Measurements from ENCODE around the gene NDUFS7.

Gene NDUFS7

DNA sequence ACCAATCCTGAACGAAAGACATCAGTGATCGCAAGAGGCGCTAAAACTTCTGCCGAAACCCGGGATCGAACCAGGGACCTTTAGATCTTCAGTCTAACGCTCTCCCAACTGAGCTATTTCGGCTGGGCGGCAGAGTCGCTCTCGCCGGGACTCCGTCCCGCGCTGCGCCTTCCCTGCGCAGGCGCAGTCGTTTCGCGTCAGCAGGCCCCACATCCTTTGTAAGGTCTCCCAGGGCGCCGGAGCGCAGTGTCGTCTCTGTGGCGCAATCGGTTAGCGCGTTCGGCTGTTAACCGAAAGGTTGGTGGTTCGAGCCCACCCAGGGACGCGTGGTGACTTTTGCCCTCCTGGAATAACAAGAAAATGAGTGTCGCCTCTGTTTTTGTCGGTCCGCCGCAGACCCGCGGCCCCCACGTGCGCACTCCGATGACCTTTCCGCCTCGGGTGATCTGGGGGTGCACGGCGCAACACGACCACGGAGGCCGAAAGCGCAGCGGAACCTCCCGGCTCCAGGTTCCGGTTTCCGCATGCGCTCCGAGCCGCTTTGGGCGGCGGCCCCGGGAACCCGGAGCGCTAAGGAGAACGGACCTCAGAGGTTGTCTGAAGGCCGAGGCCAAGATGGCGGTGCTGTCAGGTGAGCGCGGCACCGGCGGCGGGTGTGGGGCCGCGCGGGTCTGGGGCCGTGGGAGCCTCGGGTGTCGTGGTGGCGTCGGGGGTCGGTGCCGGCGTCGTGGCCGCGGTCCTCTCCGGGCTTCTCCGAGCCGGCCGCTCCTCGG, at the start of gene NDUFS7:
Gene NDUFS7, plus strand, starts transcription at position 596 of the 773 bp plus-strand sequence. Its CDS starts 20 bp downstream, at position 616.
- DNase-seq (ENCODE audit: low read depth in 4 of 4, low spot score in 1 of 4): peak; percentile 81 to 98 (median 86)

DNA sequence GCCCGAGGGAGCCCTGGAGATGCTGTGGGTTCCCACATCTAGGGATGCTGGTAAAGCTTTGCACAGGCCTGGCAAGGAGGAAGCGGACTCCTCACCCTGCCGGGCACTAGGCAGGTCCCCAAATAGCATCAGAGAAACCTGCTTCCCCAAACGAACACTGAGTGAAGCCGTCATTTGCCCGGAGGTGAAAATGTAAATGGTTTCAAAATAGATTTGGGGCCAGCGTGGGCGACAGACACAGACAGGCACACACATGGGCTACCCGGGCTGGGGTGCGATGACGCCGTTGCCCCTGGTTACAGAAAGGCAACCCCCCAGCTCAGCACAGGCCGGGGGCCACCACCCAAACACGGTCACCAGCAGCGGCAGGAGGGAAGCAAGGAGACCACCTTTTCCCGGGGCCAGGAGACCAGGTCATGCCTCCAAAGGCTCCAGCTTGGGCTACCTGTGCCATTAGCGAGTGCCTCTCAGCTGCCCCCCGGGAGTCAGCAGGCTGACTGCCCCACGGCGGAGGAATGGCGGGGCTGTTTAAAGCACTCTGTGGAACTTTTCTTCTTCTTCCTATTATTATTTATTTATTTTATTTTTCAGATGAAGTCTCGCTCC, 47.5 kb upstream of the NDUFS7 start:
- no peak for DNase-seq (ENCODE audit: low read depth in 4 of 4, low spot score in 1 of 4)

GRCh38 chr19:1340681-1341469, 42.8 kb upstream of the NDUFS7 start:
- DNase-seq (ENCODE audit: low read depth in 4 of 4, low spot score in 1 of 4): no peak

DNA sequence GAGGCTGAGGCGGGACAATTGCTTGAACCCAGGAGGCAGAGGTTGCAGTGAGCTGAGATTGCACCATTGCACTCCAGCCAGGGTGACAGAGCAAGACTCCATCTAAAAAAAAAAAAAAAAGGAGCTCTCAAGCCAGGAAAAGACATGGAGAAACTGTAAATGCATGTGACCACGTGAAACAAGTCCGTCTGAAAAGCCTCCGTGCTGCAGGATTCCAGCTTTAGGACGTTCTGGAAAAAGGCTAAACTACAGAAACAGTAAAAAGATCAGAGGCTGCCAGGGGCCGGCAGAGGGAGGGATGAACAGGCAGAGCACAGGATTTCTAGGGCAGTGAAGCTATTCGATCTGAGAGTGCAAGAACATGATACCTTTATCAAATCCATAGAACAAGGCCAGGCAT, 40.7 kb upstream of the NDUFS7 start:
- DNase-seq (ENCODE audit: low read depth in 4 of 4, low spot score in 1 of 4): no peak

DNA sequence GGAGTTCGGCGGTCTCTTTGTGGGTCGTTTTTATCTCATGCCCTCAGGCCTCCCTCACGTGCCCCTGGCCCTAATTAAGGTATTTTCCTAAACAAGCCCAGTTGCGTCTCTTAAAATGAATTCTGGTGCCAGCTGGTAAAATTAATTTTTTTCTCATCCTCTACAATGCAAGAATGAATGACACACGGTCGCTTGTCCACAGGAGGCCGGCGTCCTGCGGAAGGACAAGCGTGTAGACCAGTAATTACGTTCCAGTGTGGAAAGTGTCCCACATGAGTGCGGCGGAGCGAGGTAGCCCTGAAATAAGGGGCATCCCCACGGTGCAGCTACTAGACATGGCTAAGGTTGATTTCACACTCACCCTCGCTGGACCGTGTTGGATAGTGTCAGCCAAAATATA, 34.5 kb upstream of the NDUFS7 start:
- no peak for DNase-seq (ENCODE audit: low read depth in 4 of 4, low spot score in 1 of 4)

GRCh38 chr19:1350867-1351266, 32.8 kb upstream of the NDUFS7 start:
- DNase-seq (ENCODE audit: low read depth in 4 of 4, low spot score in 1 of 4): no peak

- DNase-seq (ENCODE audit: low read depth in 4 of 4, low spot score in 1 of 4): no peak
Observed at GRCh38 chr19:1351381-1351851, 32.3 kb upstream of the NDUFS7 start.

GRCh38 chr19:1353144-1353543, 30.6 kb upstream of the NDUFS7 start:
- no peak for DNase-seq (ENCODE audit: low read depth in 4 of 4, low spot score in 1 of 4)

GRCh38 chr19:1354970-1355567, 28.6 kb upstream of the NDUFS7 start:
- DNase-seq (ENCODE audit: low read depth in 4 of 4, low spot score in 1 of 4): peak in 1 of 4 experiments; percentile 14

DNA sequence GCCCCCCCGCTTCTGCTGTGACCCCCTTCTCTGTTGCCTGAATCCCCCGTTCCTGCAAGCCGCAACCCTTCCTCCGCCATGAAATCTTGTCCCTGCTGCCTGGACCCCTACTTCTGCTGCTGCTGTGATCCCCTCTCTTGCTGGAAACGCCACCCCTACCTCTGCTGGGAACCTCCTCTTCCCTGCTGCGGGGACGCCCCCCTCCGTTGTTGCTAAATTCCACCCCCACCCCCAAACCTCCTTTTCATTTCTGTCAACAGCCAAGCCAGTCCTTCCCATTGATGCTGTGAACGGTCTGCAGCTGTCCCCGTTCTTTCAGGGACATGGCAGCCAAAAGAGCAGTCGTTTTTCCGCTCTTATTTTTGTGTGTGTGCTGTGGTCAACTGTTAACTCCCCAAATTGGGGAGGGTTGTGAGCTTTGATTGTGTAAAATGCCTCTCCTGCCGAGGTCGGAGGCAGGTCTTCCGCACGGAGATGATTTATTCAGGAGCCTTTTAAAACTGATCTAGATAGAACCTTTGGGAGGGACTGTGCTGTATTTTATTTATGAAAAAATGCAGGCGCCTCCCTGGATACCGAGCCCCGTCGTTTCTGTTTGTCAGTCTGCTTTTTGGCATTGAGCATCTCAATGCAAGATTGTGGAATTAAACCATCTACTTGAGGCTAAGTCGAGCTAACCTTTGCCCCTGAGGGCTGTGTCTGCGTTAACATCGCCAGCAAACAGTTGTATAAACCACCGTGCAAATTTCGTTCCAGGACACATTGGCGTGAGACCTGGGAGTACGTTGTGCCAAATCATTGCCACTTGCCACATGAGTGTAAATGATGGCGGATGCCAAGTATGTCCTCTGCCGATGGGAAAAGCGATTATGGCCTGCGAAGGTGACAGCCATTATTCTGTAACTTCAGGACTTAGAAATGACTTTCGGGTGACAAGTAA, 27.9 kb upstream of the NDUFS7 start:
- no peak for DNase-seq (ENCODE audit: low read depth in 4 of 4, low spot score in 1 of 4)

GRCh38 chr19:1356508-1356865, 27.2 kb upstream of the NDUFS7 start:
- DNase-seq (ENCODE audit: low read depth in 4 of 4, low spot score in 1 of 4): no peak

DNA sequence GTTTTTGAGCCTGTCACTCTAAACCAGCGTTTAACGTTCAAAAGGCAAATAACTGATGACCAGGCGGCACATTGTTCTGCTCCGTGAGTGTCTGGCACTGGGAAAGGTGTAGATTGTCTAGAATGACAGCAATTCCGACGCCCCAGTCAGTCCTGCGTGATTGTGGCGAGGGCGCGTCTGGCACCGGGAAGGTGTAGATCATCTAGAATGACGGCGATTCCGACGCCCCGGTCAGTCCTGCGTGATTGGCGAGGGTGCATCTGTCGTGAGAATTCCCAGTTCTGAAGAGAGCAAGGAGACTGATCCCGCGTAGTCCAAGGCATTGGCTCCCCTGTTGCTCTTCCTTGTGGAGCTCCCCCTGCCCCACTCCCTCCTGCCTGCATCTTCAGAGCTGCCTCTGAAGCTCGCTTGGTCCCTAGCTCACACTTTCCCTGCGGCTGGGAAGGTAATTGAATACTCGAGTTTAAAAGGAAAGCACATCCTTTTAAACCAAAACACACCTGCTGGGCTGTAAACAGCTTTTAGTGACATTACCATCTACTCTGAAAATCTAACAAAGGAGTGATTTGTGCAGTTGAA, 26.1 kb upstream of the NDUFS7 start:
- no peak for DNase-seq (ENCODE audit: low read depth in 4 of 4, low spot score in 1 of 4)

DNA sequence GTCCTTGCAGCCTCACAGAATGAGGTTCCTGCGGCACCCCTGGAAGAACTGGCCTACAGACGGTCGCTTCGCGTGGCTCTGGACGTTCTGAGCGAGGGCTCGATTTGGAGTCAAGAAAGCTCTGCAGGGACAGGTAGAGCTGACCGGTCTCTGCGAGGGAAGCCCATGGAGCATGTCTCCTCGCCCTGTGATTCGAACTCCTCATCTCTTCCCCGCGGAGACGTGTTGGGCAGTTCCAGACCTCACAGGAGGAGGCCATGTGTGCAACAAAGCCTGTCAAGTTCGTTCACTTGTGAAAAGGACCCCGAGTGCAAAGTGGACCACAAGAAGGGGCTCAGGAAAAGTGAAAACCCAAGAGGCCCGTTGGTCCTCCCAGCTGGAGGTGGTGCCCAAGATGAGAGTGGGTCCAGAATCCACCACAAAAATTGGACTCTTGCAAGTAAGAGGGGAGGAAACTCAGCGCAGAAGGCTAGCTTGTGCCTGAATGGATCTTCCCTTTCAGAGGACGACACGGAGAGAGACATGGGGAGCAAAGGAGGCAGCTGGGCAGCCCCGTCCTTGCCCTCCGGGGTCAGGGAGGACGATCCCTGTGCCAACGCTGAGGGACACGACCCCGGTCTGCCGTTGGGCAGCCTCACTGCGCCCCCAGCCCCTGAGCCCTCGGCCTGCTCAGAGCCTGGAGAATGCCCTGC, 23.4 kb upstream of the NDUFS7 start:
- no peak for DNase-seq (ENCODE audit: low read depth in 4 of 4, low spot score in 1 of 4)

DNA sequence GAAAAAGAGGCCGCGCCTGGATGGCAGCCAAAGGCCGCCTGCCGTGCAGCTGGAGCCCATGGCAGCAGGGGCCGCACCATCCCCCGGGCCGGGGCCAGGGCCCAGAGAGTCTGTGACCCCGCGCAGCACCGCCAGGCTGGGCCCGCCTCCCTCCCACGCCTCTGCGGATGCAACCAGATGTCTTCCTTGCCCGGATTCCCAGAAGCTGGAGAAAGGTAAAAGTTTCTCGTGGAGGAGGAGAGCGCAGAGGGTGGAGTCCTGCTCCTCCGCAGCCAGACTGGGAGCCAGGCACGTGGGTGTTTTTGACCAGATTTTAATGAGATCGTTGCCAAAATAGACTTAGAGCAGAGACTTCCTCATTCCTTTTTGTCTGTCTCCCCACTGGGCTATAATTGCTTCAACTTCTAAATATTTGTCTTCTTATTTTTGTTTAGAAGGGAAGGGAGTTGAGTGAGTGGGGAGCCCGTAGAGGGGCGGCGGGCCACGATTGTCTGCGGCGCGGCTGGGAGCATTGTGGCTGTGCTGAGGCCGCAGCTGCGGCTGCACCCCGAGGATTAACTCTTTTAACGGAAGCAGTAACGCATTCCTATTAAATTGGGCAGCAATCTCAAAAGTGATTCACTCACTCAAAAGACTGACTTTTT, 22.8 kb upstream of the NDUFS7 start:
- DNase-seq (ENCODE audit: low read depth in 4 of 4, low spot score in 1 of 4): no peak

DNA sequence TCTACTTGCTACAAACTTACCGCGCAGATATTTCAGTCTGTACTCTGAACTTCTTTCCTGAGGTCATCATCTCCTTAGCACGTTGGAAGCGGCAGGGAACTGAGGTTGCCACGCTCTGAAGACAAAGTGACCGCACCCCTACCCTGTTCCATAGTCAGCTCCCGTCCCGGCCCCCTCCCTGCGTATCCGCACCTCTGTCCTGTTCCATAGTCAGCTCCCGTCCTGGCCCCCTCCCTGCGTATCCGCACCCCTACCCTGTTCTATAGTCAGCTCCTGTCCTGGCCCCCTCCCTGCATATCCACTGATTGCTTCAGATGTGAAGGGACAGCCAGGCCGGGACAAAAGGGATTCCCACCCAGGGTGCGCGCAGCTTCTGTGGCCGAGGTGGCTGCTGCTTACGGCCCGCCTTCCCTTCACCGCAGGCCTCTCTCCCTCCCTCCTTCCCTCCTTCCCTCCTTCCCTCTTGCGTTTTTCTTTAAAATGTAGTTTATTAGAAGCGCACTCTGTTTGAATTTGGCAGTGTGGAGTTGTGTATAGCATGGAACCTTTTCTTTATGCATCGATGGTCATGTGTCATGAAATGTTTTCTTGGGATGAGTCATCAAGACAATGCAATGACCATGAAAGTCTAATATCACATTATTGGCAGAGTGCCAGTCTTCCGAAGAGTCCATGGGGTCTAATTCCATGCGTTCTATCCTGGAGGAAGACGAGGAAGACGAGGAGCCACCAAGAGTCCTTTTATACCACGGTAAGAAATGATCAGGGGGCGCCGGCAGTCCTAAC, 21.9 kb upstream of the NDUFS7 start:
- no peak for DNase-seq (ENCODE audit: low read depth in 4 of 4, low spot score in 1 of 4)

DNA sequence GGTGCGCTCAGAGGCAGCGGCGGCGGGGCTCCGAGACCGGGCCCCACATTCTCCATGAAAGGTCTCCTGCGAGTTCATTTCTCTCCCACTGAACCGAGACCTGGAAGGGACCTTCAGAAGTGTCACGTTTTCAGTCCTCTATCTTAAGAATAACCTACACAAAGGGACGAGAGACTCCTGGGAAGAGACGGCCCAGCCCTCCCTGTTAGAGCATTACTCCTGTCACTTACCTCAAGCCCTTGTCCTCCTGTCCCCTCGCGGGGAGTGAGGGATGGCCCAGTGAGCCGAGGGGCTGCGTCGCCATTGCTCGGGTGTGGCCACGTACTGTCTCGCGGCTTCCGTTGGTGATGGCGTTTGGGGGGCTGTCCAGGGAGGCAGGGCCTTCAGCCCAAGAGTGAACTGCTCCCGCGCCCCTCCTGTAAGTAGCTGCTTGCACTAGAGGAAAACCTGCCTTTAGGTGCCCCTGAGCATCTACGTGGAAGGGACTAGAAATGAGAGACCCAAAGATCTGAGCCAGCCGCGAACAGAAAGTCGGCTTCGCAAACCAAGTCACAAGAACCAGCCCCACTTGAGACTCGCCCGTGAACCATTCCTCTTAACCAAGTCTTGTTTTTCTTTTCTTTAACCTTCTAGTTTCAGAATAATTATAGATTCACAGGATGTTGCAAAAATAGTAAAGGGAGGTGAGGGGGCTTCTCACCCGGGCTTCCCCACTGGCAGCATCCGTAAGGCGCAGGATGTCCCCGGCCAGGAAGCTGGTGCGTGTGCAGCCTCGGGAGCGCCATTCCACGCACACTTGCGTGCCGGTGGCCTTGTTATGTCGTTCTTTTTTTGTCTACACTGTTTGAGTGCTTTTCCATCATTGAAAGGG, 21.1 kb upstream of the NDUFS7 start:
- no peak for DNase-seq (ENCODE audit: low read depth in 4 of 4, low spot score in 1 of 4)

DNA sequence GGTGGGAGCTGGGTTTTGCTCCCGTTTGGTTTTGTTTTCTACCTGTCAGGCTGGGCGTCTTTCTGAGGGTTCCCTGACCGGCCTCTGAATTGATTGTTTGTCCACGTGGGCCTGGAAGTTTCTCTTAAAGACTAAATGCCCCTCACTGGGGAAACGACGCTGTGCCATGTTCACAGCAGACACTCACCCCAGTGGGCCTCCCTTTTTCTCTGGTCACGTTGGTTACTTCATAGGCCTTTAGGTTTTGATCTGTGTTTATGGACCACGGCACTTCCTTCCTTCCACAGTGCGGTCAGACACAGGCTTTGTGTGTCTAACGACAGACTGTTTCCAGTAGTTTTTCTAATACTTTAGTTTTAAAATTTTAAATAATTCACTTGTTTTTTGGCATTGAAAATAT, 20.1 kb upstream of the NDUFS7 start:
- no peak for DNase-seq (ENCODE audit: low read depth in 4 of 4, low spot score in 1 of 4)

Data from stimulated activated CD4-positive, alpha-beta T cell treated with anti-CD3 and anti-CD28 coated beads, Interleukin-1b, Interleukin-23, amount 100 ng/mL, for 24 hours (primary cell).